ENCODE measurements around the gene DUSP10.

DNA sequence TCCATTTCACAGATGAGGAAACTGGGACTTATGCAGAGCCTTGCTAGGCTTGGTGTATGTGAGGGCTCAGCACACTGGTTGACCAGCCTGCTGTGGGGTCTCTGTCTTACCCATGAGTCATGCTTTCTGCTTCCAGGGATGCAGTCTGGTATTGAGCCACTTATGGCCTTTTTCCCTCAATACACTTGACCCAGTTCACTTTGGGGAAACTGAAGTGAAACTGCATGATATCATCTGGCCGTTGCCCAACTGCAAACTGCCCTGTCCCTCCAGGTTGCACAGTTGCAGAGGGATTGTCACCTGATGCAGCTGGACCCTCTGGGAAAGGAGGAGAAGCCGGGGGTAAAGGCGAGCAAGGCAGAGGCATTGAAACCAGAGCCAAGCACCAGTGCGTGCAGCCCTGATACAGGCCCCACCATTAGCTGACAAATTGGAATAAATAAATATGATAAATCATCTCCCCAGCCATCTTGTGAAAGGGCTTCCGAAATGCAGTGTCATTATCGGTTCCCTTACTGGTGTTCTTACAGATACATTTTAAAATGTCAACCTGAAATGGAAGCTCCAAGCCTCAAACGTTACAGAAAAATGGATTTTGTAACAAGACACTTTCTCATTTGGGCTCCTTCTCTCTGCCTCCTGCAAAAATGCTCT, 39.3 kb upstream of the DUSP10 start:
- TF ChIP-seq IRF2 (CRISPR knock-in tag; IDR thresholded peaks at IDR 0.05; ENCODE audit: borderline replicate concordance, low read depth) (no peak), USF2 (CRISPR knock-in tag; IDR thresholded peaks at IDR 0.05) (no peak), ATF3 (CRISPR knock-in tag; conservative IDR thresholded peaks at IDR 0.05) (no peak), ZNF232 (CRISPR knock-in tag; IDR thresholded peaks at IDR 0.05) (no peak)
